ENCODE measurements around the gene FSIP1. TPM values are rescaled to one million over a fixed set of nuclear protein-coding genes. Genes with fewer than 3 reads are reported as not detected.
"Not testable (repeated sequence)": the region's sequence is repeated elsewhere in the genome, so short reads cannot be mapped to it uniquely, and the experiment has no call there.

The FSIP1 gene
- total RNA-seq, 2 donors from 2014 or later: 0.77 to 1.7 TPM

DNA sequence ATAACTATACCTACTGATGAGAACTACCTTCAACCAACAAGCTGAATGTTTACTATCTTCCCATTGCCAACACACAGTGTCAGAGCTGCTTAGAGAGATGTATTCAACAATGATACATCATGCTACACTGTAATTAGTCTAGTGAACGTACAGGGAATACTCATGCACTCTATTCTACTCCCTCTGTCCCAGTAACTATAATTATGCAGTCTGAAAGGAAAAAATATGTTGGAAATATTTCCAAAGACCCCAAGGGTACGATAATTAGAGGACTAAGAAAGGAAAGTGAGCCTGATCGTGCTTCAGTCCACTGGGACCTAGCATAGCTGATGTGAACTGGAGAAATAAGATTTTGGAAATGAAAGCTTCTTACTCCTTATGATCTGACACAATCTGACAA lies 36.9 kb upstream of the FSIP1 start:
- H3K27me3 ChIP-seq (ENCODE audit: control insufficient read depth, insufficient read depth, low read length, poor library complexity, severe bottlenecking): no peaks in the 10 kb centered on the region
- H3K36me3 Mint-ChIP-seq (ENCODE audit: low read depth): peaks cover 6% of the 10 kb centered on the region
- H3K27me3 Mint-ChIP-seq (ENCODE audit: insufficient read depth): no peaks in the 10 kb centered on the region
- peaks cover 6% of the 10 kb centered on the region for H3K9me3 Mint-ChIP-seq
- H3K9me3 ChIP-seq (ENCODE audit: control insufficient read depth, low read length): no peaks in the 10 kb centered on the region
- H3K9ac ChIP-seq (ENCODE audit: extremely low read depth, low read length, poor library complexity, severe bottlenecking): no peak overlapping the region
- H3K27ac Mint-ChIP-seq: no peak overlapping the region
- no peak for DNase-seq
- no peak overlapping the region for H3K4me3 Mint-ChIP-seq
- H3K4me1 ChIP-seq (ENCODE audit: control insufficient read depth, insufficient read depth, low read length): peaks cover 3% of the 10 kb centered on the region
- H3K4me3 ChIP-seq (ENCODE audit: low read length): no peak overlapping the region
- no peak overlapping the region for H3K27ac ChIP-seq (ENCODE audit: low read depth, low read length)
- TF ChIP-seq, protein P1, sequence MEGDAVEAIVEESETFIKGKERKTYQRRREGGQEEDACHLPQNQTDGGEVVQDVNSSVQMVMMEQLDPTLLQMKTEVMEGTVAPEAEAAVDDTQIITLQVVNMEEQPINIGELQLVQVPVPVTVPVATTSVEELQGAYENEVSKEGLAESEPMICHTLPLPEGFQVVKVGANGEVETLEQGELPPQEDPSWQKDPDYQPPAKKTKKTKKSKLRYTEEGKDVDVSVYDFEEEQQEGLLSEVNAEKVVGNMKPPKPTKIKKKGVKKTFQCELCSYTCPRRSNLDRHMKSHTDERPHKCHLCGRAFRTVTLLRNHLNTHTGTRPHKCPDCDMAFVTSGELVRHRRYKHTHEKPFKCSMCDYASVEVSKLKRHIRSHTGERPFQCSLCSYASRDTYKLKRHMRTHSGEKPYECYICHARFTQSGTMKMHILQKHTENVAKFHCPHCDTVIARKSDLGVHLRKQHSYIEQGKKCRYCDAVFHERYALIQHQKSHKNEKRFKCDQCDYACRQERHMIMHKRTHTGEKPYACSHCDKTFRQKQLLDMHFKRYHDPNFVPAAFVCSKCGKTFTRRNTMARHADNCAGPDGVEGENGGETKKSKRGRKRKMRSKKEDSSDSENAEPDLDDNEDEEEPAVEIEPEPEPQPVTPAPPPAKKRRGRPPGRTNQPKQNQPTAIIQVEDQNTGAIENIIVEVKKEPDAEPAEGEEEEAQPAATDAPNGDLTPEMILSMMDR (conservative IDR thresholded peaks at IDR 0.05): no peak
- no peaks in the 10 kb centered on the region for H3K36me3 ChIP-seq (ENCODE audit: control insufficient read depth, insufficient read depth, low read length)
- WGBS, 2 experiments (ENCODE audit: insufficient coverage in 1 of 2, insufficient read length in 1 of 2): 91 to 98% methylated on average over 2 to 3 of the region's 3 CpGs
- peaks cover 26% of the 10 kb centered on the region for H3K4me1 Mint-ChIP-seq

DNA sequence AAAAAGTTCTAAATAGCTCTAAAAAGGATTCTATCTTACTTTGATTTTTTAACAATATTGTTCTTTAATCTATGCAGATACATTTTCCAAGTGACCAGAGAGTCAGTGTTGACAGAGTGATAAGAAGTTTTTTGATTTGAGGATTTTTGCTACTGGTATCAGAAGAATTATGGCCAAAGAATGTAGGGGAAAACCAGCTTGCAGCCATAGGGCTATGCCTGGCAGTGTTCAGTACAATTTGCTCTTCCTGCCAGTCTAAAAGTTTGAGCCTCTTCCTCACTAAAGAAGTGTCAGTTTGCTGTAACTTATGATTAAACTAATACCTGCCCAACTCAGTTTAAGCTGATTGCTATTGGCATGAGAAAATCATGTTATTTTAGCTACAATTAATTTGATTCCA lies 35.3 kb upstream of the FSIP1 start:
- H3K9me3 ChIP-seq (ENCODE audit: control insufficient read depth, low read length): no peaks in the 10 kb centered on the region
- no peak overlapping the region for H3K27ac ChIP-seq (ENCODE audit: low read depth, low read length)
- Mint-ChIP-seq H3K27ac (no peak overlapping the region), H3K4me1 (peaks cover 30% of the 10 kb centered on the region), H3K27me3 (ENCODE audit: insufficient read depth) (no peaks in the 10 kb centered on the region), H3K36me3 (ENCODE audit: low read depth) (no peaks in the 10 kb centered on the region), H3K4me3 (no peak overlapping the region), H3K9me3 (no peaks in the 10 kb centered on the region)
- DNase-seq: no peak
- H3K9ac ChIP-seq (ENCODE audit: extremely low read depth, low read length, poor library complexity, severe bottlenecking): no peak overlapping the region
- no peak overlapping the region for H3K4me3 ChIP-seq (ENCODE audit: low read length)
- H3K27me3 ChIP-seq (ENCODE audit: control insufficient read depth, insufficient read depth, low read length, poor library complexity, severe bottlenecking): no peaks in the 10 kb centered on the region
- TF ChIP-seq, protein P1 (conservative IDR thresholded peaks at IDR 0.05): no peak
- no peaks in the 10 kb centered on the region for H3K36me3 ChIP-seq (ENCODE audit: control insufficient read depth, insufficient read depth, low read length)
- peaks cover 6% of the 10 kb centered on the region for H3K4me1 ChIP-seq (ENCODE audit: control insufficient read depth, insufficient read depth, low read length)

DNA sequence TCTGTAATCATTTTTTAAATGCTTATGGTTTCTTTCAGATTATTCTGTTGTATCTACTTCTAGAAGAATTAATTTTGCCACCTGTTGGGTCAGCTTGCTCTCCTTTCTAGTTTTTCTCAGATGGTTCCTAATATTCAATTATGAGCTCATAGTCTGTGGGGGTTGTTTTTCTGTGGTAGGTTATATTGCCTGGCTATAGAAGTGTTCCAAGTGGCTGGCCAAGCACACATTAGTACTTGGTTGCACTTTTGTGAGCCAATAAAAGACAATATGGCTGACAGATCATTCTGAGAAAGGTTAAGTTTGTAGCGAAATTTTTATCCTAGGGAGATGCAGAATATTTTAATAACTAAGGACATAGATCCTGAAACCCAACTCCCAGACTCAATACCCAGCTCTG lies 31.8 kb upstream of the FSIP1 start:
- Histone ChIP-seq H3K9me3 (ENCODE audit: control insufficient read depth, low read length) (no peaks in the 10 kb centered on the region), H3K4me1 (ENCODE audit: control insufficient read depth, insufficient read depth, low read length) (peaks cover 4% of the 10 kb centered on the region), H3K27me3 (ENCODE audit: control insufficient read depth, insufficient read depth, low read length, poor library complexity, severe bottlenecking) (no peaks in the 10 kb centered on the region), H3K27ac (ENCODE audit: low read depth, low read length) (no peak overlapping the region), H3K36me3 (ENCODE audit: control insufficient read depth, insufficient read depth, low read length) (no peaks in the 10 kb centered on the region), H3K4me3 (ENCODE audit: low read length) (no peak overlapping the region), H3K9ac (ENCODE audit: extremely low read depth, low read length, poor library complexity, severe bottlenecking) (no peak overlapping the region)
- Mint-ChIP-seq H3K9me3 (no peaks in the 10 kb centered on the region), H3K27me3 (ENCODE audit: insufficient read depth) (no peaks in the 10 kb centered on the region), H3K4me3 (no peak overlapping the region), H3K27ac (no peak overlapping the region), H3K36me3 (ENCODE audit: low read depth) (no peaks in the 10 kb centered on the region), H3K4me1 (peaks cover 16% of the 10 kb centered on the region)
- 100% methylated on average over 1 of the region's 1 CpG; no CpG with 5 or more reads in 1 of the 2 experiments for WGBS, 2 experiments (ENCODE audit: insufficient coverage in 1 of 2, insufficient read length in 1 of 2)
- DNase-seq: no peak
- TF ChIP-seq, protein P1 (conservative IDR thresholded peaks at IDR 0.05): no peak

DNA sequence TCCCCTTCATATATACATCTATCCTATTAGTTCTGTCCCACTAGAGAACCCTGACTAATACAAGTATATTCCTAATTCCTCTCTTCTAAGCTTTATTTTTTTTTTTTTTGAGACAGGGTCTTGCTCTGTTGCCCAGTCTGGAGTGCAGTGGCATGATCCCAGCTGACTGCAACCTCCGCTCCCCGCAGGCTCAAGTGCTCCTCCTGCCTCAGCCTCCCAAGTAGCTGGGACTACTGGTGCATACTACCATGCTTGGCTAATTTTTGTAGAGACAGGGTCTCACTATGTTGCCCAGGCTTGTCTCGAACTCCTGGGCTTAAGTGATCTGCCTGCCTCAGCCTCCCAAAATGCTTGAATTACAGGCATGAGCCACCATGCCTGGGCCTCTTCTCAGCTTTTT lies 30.0 kb upstream of the FSIP1 start:
- not testable (repeated sequence) for H3K9me3 ChIP-seq (ENCODE audit: control insufficient read depth, low read length); H3K27me3 Mint-ChIP-seq (ENCODE audit: insufficient read depth); H3K4me3 ChIP-seq (ENCODE audit: low read length); H3K27ac Mint-ChIP-seq; H3K4me3 Mint-ChIP-seq; H3K36me3 ChIP-seq (ENCODE audit: control insufficient read depth, insufficient read depth, low read length); H3K9me3 Mint-ChIP-seq; DNase-seq; H3K36me3 Mint-ChIP-seq (ENCODE audit: low read depth); H3K27ac ChIP-seq (ENCODE audit: low read depth, low read length); H3K9ac ChIP-seq (ENCODE audit: extremely low read depth, low read length, poor library complexity, severe bottlenecking); H3K4me1 ChIP-seq (ENCODE audit: control insufficient read depth, insufficient read depth, low read length); H3K27me3 ChIP-seq (ENCODE audit: control insufficient read depth, insufficient read depth, low read length, poor library complexity, severe bottlenecking)
- 94 to 96% methylated on average over 3 of the region's 3 CpGs for WGBS, 2 experiments (ENCODE audit: insufficient coverage in 1 of 2, insufficient read length in 1 of 2)
- peaks cover 14% of the 10 kb centered on the region for H3K4me1 Mint-ChIP-seq
